ENCODE results near the gene SRC.

- no peak for TF ChIP-seq POLR2A (IDR thresholded peaks at IDR 0.05; ENCODE audit: low read length)
- TF ChIP-seq GATA1 (IDR thresholded peaks at IDR 0.05; ENCODE audit: low read depth, low read length) = no peak
These were observed 29.3 kb downstream of the SRC start for GRCh38 chr20:37375227-37375626.

Measured in erythroblast (primary cell).